Subcutaneous adipose tissue (tissue), 4 donors: ENCODE results near the gene OCLN. TPM values are rescaled to one million over a fixed set of nuclear protein-coding genes. Genes with fewer than 3 reads are reported as not detected.

Experiments
- CTCF ChIP-seq: fragments of 450-650 bp; IDR thresholded peaks from one replicate; pipeline ENCODE4 v1.5.1; 2016; ENCODE audit warnings: low read depth, mild to moderate bottlenecking, control low read depth, antibody characterized with exemption, moderate library complexity
- total RNA-seq, 4 donors: library from RNA; depleted of rRNA; stranded (reverse); fragments of >200 nt; gene quantifications; one replicate each; pipeline ENCODE4 v1.1.0, GENCODE V29; 2016

Gene OCLN
- 1 to 10 TPM in 3 of 4 donors, under 1 TPM in 1; 0.44 to 3.4 (median 2.8) TPM for total RNA-seq

- TF ChIP-seq CTCF: no peak
Measured at GRCh38 chr5:69492391-69492922, at the start of gene OCLN. OCLN (plus strand) TSS chr5:69492790; CDS start chr5:69504245, 11,455 bp downstream.

GRCh38 chr5:69444127-69444754 lies 48.3 kb upstream of the OCLN start:
- no peak for TF ChIP-seq CTCF

- TF ChIP-seq CTCF: no peak
Measured at GRCh38 chr5:69449511-69449910, 43.1 kb upstream of the OCLN start.

GRCh38 chr5:69450116-69450515 lies 42.5 kb upstream of the OCLN start:
- no peak for TF ChIP-seq CTCF

GRCh38 chr5:69451941-69452647 lies 40.5 kb upstream of the OCLN start:
- TF ChIP-seq CTCF: no peak

GRCh38 chr5:69454460-69455249 lies 37.9 kb upstream of the OCLN start:
- TF ChIP-seq CTCF: no peak

GRCh38 chr5:69462170-69462569 lies 30.4 kb upstream of the OCLN start:
- no peak for TF ChIP-seq CTCF
